Vagina (tissue), 2 donors: ENCODE measurements around the gene CCDC28B.

Experiments
- POLR2A ChIP-seq, 2 donors: fragments of 450-650 bp; IDR thresholded peaks; one replicate each; pipeline ENCODE4 v1.6.1; 2017; ENCODE audit warnings: antibody characterized with exemption in 2 of 2, mild to moderate bottlenecking in 2 of 2, moderate library complexity in 2 of 2
- TF ChIP-seq, protein P1 (sequence below), 3 experiments: fragments of 450-650 bp in 2 of 3; fragments of 200-600 bp in 1 of 3; sonication (generic) in 1 of 3; IDR thresholded peaks; one replicate each; pipeline ENCODE4 v1.5.1; 2017 to 2019; ENCODE audit warnings: antibody characterized with exemption in 3 of 3, mild to moderate bottlenecking in 2 of 3, moderate library complexity in 2 of 3

DNA sequence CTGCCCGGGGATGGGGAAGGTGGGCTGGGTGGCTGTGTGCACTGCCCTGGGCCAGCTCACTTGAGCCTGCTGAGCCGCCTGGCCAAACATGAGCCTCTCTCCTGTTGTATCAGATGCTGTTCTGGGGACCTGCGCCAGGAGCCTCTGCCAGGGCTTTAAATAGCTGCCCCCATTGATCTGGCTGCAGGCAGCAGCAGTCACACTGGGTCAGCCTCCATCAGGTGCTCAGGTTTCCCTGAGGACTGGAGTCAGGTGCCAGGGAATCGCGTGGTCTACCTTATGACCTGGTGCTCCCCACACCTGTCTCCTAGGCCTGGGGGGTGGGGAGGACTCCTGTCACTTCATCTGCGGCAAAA, 700 bp upstream of the CCDC28B start:
- TF ChIP-seq, protein P1, sequence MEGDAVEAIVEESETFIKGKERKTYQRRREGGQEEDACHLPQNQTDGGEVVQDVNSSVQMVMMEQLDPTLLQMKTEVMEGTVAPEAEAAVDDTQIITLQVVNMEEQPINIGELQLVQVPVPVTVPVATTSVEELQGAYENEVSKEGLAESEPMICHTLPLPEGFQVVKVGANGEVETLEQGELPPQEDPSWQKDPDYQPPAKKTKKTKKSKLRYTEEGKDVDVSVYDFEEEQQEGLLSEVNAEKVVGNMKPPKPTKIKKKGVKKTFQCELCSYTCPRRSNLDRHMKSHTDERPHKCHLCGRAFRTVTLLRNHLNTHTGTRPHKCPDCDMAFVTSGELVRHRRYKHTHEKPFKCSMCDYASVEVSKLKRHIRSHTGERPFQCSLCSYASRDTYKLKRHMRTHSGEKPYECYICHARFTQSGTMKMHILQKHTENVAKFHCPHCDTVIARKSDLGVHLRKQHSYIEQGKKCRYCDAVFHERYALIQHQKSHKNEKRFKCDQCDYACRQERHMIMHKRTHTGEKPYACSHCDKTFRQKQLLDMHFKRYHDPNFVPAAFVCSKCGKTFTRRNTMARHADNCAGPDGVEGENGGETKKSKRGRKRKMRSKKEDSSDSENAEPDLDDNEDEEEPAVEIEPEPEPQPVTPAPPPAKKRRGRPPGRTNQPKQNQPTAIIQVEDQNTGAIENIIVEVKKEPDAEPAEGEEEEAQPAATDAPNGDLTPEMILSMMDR (IDR thresholded peaks at IDR 0.05) = no peak
- TF ChIP-seq POLR2A (IDR thresholded peaks at IDR 0.05) = no peak
